HG03354 (cell line): ENCODE results near the gene PCSK4.
"Not testable (repeated sequence)": the region's sequence is repeated elsewhere in the genome, so short reads cannot be mapped to it uniquely, and the experiment has no call there.

Experiments
- ATAC-seq: cut with Tn5 transposase; IDR thresholded peaks from one replicate; pipeline ENCODE4 v1.9.1; 2021; ENCODE audit warnings: mild to moderate bottlenecking; ENCODE audit not compliant: unreplicated experiment, poor library complexity, severe bottlenecking

Gene PCSK4

DNA sequence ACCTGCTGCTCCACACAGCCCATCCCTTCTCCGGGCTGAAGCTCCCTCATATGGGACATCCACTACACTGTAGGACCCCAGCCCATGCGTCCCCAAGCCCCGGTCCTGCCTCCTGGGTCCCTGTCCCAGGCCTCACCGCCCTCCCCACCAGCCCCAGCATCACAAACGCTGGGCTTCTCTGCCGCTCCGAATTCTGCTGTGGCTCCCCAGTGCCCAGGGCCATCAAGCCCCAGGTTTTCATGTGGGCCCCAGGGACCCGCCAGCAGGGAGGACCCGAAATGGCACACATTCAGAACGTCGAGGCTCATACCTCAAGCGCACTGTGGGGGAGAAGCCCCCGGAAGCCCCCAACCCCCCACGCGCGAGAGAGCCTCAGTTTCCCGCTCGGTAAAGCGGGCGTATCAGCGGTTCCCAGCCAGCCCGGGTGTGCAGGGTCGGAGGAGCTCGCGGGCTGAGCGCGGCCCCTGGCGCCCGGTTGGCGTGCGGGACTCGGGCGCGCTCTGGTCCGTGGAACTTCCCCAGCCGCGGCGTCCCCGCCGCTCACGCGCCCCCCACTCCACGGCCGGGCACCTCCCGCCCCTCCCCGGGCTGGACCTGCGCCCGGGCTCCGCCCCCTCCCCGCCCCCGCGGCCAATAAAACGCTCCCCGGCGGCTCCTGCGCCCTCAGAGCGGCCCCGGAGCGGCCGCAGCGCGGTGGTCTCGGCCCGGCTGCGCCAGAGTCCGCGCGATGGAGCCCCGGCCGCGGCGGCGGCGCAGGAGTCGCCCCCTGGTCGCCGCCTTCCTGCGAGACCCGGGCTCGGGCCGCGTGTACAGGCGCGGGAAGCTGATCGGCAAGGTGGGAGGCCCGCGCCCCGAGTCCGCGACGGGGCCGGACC is 33.5 kb upstream of the PCSK4 start, which contains the start of gene PLK5:
Gene PLK5 (plus strand): TSS at position 666 of the 875 bp plus-strand sequence. CDS start 2,920 bp downstream, outside the sequence.
- ATAC-seq, result no peak

DNA sequence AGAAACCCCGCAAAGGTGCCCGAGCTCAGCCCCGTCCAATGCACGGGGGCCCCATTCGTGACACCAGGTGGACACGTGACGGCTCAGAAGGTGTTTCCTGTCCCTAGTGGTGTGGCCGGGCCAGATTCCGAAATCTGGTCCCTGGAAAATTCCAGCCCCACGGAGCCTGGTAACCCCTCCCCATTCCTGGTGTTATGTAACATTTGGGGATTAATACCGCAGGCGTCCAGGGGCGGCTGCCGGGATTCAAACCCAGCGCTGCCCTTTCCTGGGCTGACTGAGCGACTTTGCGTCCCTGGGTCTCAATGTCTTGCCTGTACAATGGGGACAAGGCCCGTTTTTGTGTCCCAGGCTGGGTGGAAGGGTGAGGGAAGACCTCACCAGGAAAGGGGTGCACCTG is 32.7 kb upstream of the PCSK4 start:
- no peak for ATAC-seq

DNA sequence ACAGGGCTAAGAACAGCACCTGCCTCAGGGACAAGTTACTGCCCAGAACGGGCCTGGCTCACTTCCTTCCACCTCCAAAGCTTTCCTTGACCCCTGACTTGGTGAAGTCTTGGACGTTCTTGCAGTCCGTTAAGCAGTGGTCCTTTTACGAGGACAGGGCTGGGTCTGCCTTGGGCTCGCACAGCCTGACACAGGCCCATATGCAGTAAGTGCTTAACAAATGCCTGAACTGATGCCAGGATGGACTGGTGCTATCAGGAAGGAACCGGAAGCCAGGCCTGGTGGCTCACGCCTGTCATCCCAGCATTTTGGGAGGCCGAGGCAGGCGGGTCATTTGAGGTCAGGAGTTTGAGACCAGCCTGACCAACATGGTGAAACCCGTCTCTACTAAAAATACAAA is 31.9 kb upstream of the PCSK4 start:
- no peak for ATAC-seq

DNA sequence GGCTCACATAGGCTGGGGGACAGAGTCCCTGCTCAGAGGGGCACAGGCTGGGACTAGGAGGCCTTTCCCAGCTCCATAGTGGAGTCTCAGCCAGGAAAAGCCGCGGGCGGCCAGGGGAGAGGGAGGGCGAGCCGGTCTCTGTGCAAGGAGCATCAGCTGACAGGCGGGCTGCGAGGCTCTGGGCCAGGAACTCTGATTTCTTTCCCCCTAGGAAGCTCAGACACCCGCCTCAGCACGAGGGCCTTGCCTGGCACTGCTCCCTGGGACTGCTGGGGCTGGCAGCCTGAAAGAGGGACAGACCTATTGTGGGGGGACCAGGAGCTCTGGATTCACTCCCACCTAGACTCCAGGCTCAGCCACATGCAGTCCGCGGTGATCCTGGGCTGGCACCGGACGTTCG is 31.5 kb upstream of the PCSK4 start:
- no peak for ATAC-seq

DNA sequence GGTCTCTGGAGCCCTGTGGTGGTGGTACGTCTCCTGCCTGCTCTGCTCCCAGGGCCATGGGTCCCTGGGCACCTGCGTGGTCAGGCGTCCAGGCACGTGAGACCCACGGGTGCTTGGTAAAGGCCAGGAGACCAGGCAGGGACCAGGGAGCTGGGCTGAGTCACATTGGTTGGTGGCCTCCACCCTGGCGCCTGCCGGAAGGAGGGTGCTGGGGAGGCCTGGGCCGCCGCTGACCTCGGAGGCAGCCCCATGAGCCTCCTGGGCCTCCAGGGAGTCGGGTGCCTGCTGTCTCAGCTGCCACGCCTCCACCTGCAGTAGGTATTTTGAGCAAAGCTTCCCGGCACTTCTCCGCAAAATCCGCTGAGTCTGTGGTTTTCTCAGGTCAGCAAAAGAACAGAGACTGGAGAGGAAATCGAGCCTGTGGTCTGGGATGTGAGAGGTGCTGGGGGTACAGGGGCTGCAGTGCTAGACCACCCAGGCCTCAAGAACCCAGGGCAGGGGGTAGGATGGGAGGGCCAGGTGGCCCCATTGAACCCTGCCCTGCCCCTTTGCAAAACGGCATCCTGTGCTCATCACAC is 30.1 kb upstream of the PCSK4 start:
- no peak for ATAC-seq

DNA sequence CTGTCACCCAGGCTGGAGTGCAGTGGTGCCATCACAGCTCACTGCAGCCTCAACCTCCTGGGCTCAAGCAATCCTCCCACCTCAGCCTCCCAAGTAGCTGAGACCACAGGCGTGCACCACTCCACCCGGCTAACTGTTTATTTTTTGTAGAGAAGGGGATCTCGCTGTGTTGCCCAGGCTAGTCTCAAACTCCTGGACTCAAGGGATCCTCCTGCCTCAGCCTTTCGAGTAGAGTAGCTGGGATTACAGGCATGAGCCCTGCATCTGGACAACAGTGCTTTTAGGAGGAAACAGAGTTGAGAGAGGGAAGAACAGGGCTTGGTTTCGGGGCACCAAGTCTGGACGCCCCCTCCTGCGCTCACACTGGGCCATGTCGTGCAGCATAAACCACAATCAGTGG is 29.7 kb upstream of the PCSK4 start:
- ATAC-seq, result not testable (repeated sequence)

DNA sequence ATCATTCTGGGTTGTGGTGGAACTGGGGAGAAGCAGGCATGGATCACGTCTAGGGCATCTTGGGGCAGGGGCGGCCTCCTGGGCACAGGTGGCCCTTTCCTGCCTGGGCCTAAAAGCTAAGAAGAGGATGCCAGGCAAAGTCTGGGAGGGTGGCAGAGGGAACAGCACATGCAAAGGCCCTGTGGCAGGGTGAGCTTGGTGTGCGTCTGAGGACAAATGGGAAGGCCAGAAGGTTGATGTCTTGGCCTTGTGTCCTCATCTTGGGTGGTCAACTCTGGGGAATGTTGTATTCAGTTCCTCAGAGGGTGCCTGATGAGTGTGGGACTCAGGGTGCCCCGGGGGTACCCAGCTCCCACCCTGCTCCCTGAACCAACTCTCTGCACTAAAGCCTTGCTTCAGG is 28.3 kb upstream of the PCSK4 start:
- no peak for ATAC-seq

DNA sequence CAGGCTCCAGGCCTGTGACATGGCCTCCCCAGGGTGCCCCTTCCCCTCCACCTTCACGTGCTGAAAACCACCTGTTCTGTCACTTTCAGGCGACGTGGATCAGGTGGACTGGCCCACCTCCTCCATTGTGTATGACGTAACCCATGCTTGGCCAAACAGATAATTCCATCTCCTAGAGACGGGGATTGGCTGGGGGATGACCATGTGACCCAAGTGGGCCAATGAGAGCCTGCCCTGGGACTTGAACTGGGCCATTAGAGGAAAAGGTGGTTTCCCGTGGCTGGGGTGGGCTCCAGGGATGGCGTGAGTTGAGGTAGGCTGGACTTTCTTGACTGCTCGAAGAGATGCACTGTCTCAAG is 26.2 kb upstream of the PCSK4 start:
- no peak for ATAC-seq

DNA sequence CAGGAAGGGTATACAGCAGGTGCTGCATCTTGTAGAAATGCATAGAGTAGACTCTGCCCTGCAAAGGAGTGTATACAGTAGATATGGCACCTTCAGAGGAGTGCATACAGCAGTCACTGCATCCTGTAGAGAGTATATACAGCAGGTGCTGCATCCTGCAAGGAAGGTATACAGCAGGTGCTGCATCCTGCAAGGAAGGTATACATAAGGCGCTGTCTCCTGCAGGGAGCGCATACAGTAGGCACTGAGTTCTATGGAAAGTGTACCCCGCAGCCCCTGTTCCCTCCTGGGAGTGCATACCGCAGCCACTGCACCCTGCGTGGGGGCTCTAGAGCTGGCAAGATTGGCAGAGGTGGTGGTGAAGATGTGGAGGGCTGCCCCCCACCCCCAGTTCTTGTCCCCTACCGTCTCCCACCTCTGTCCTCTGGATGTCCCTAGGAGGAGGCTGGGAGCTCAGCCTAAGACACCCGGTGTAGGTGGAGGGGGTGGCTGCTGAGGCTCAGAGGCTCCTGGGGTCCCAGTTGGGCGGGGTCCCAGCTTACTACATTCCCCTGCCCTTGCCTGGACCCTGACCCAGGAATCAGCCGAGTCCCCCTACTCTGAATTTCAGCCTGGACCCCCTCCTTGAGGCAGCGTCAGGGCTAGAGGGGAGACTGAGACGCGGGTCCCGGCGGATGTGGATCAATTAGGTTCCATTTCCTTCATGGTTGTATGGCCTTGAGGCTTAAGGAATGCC is 25.0 kb upstream of the PCSK4 start:
- ATAC-seq, result no peak

DNA sequence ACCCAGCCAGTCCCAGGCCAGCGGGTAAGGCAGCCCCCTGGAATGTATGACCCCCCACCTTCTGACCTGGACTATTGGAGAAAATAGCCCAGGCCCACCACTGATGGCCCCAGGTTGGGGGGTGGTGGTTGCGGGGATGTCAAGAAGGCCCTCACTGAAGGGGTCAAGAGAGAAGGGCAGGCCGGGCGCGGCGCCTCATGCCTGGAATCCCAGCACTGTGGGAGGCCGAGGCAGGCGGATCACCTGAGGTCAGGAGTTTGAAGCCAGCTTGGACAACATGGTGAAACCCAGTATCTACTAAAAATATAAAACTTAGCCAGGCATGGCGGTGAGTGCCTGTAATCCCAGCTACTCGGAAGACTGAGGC is 24.1 kb upstream of the PCSK4 start:
- ATAC-seq, result no peak

DNA sequence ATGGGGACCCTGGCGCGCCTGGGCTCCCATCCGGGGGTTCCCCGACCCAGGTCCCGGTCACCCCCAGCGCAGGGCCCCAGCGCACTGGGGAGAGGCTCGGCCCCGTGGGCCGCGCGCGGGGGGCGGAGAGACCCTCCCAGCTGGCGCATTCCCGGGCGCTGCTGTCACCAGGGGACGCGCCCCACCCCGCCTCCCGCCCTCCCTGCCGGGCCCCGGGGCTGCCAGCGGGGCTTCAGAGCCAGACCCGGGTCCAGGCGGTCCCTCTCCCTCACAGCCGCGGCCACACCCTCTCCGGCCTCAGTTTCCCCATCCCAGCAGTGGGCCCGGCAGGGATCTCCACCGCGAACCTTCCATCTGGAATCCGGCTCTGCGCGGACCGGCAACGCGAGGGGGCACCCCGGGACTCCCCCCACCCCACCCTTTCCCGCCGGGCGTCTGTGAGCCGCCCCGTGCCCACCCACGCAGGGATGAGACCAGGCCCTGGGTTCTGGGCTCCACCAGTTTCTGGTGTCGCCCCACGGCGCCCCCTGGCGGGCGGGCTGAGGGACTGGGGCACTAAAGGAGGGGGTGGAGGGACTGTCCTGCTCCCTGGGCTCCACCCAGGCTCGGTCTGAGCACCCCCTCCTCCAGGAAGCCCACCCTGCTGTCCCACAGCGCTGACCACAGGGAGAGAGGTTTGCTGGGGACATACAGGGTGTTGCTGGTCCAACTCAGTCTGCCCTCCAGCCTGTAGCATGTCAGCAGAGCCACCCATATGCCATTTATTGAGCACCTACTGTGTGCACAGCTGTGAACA is 23.5 kb upstream of the PCSK4 start:
- no peak for ATAC-seq

DNA sequence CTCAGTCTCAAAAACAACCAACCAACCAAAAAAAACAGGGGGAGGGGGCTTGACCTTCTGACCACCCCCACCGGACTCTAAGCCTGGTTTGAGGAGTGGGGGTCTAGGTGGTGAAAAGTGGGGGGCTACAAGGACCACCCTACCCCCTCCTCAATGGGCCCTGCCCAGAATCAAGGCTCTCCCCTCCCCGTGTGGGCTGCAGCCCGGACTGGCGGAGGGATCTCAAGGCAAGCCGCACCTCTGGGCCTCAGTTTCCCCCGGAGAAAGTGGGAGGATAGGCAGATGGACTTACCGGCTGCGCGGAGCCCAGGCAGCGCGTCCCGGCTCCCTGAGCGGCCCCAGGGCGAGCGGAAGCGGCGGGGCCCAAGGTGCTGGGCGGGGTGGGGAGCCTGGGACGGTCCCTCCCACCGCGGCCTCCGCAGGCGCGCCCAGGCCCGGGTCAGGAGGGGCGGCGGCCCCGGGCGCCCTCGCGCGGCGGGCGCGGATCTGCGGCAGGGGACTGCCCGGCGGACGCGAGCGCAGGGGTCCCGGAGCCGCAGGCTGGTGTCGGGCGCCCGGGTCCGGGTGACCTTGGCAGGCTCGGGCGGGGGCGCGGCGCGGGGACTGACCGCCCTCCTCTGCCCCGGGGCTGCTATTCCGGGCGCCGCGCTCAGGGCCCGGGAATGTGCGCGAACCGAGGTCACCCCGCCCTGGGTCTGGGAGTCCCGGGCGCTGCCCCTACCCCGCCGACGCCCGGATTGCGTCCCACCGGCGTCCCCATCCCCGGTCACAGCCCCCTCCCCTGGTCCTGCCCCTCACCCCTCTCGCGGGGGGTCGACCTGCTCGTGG is 22.7 kb upstream of the PCSK4 start, which contains the start of gene ADAMTSL5:
Gene ADAMTSL5 (minus strand): TSS at position 349 of the 828 bp plus-strand sequence. CDS start 2,076 bp downstream, outside the sequence.
- no peak for ATAC-seq

DNA sequence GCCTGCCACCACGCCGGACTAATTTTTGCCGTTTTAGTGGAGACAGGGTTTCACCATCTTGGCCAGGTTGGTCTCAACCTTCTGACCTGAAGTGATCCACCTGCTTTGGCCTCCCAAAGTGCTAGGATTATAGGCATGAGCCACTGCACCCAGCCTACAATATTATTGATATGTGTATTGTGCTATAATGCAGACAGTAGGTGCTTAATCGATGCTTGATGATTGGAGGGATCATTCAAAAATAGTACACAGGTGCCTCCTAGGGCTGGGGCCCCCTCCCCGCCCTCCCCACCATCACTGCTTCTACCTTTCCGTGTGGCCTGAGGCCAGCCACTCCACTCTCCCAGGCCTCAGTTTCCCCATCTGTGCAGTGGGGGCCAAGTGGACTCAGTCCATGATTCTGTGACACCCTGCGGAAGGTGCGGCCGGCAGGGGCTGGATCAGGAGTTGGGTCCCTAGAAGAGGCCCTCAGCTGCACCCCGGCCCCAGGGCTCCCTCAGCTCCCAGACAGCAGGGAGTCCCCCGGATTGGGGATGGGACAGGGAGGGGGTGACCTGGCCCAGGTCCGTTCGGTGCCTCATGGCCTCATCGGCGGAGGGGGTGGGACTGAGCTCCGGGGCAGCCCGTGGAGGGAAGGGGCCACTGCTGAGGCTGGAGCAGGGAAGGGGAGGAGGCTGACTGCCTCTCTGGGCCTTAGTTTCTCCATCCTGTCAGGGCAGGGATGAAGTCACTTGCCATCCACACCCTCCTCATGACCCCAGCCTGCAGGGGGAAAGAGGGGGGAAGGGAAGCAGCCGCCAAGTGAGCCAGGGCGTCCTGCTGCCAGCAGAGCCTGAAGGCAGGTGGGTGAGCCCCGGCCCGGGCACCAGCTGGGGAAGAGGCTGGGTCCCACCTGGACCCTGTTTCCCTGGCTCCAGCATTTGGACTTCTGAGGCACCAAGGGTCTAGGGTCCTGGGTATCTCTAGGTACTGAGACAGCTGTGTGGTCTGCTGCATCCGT is 21.5 kb upstream of the PCSK4 start:
- no peak for ATAC-seq

DNA sequence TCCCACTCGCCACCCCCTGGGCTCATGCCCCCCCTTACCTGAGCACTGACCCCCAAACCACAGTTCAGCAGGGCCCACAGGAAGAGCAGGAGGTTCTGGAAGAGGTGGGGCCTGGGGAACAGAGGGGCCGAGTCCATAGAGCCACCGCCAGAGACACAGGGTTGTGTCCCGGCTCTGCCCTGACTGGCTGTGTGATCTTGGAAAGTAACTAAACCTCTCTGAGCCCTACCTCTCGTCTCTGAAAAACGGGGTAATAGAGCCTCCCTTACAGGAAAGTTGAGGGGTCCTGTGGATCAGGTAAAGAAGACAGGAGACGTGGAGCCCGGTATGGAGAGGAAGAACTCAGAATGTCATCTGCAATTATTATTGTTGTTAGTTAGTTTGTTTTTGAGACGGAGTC is 20.7 kb upstream of the PCSK4 start:
- no peak for ATAC-seq

DNA sequence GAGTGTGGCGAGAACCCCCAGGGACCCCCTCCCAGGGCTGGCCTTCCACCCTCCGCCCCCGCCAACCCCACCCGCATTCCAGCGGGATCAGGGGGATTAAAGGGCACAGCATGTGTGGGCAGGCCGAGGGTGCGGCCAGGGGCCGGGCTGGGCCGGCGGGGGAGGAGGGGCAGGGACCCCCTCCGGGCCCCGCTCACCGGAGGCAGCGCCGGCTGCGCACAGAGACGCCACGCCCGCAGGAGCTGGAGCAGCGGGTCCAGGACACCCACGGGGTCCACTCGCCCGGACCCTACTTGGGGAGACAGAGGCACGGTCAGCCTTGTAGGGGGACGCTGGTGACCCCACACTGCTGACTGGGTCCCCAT is 20.3 kb upstream of the PCSK4 start:
- ATAC-seq, result no peak

DNA sequence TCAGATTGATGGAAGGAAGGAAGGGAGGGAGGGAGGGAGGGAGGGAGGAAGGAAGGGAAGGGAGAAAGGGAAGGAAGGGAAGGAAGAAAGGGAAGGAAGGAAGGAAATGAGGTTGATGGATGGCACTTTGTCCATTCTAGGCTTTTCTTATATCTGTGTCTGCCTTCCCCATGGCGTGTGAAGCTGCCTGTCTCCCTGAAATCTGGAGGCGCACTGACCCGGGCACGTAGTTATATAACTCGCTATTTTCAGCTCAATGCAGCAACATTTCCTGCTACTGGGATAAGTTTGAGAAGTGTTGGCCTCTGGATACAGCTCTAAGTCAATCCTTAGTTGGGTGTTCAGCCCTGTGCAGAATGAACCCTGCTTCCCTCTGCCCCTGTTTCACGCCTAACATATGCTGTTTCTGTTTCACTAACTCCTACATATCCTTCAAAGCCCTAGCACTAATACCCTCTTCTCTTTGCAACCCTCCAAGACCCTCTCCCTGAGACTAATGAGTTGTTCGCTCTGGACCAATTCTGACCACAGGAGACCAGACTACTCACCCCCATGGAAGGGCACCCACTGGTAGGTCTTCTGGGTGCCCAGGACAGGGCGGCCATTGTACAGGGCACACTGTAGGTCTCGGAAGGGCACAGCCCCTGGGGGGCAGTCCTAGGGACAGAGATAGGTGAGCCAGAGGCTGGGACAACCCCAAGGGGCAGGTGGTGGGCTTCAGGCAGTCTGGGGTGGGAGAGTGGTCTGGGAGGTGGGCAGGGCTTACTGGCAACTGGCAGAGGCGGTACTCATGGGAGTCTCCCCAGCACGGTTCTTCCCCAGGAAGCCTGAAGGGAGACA is 19.7 kb upstream of the PCSK4 start:
- ATAC-seq, result no peak

DNA sequence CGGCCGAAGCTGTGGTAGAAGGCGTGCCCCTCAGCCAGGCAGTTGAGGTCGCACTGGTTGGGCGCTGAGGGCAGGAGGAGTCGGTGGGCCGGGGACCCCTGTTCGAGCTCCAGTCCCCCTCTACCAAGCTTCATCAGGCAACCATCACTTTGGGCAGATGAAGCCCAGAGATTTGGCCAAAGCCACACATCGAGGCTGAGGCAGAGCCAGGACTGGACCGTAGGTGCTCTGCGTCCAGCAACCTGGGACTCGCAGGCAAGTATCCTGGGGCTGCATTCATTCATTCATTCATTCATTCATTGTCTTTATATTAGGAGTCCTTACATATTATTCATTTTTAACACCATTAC is 18.3 kb upstream of the PCSK4 start:
- no peak for ATAC-seq
